Activated naive CD4-positive, alpha-beta T cell treated with anti-CD3 and anti-CD28 coated beads, Interleukin-2, amount 10 ng/mL, durations not matched to agents 7 days and 5 days (primary cell): ENCODE measurements around the gene CDC42BPA.
"Not testable (repeated sequence)": the region's sequence is repeated elsewhere in the genome, so short reads cannot be mapped to it uniquely, and the experiment has no call there.

ENCODE experiments used
- CTCF ChIA-PET: fragments of 350-600 bp; sonication (Branson Sonifier 250); formaldehyde crosslinking; loops from one replicate; lab custom pipeline; 2021; ENCODE audit warnings: antibody characterized with exemption; lab: Charles Lee
- DNase-seq: peaks from one replicate; pipeline ENCODE4 v3.0.0-alpha.2; 2020
- H3K27ac Mint-ChIP-seq: one replicate; pipeline ENCODE4 v1.8.0; 2021; ENCODE audit warnings: mild to moderate bottlenecking, moderate library complexity, mixed read lengths
- H3K27me3 Mint-ChIP-seq: one replicate; pipeline ENCODE4 v1.8.0; 2021; ENCODE audit warnings: mild to moderate bottlenecking, mixed read lengths
- H3K36me3 Mint-ChIP-seq: one replicate; pipeline ENCODE4 v1.8.0; 2021; ENCODE audit warnings: mixed read lengths
- H3K4me1 Mint-ChIP-seq: one replicate; pipeline ENCODE4 v1.8.0; 2021; ENCODE audit warnings: mixed read lengths
- H3K4me3 Mint-ChIP-seq: one replicate; pipeline ENCODE4 v1.8.0; 2021; ENCODE audit warnings: mild to moderate bottlenecking, moderate library complexity, mixed read lengths
- H3K9me3 Mint-ChIP-seq: one replicate; pipeline ENCODE4 v1.8.0; 2021; ENCODE audit warnings: mixed read lengths

The CDC42BPA gene

DNA sequence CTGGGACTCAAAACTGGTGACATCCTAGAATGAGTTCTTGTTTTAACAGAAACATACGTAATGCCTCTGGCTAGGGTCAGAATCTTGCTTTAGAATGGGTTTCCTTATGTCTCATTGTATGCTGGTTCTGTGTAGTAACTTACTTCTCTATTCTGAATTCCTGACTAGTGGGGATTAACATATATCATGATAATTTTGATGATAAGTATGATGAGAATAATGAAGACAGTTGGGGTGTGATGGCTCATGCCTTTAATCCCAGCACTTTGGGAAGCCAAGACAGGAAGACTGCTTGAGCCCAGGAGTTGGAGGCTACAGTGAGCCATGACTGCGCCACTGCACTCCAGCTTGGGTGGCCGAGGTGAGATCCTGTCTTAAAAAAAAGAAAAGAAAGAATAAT lies 31.7 kb upstream of the CDC42BPA start:
- Mint-ChIP-seq H3K36me3 (no peaks in the 10 kb centered on the region), H3K4me1 (no peaks in the 10 kb centered on the region), H3K4me3 (no peak overlapping the region), H3K27me3 (peaks cover 3% of the 10 kb centered on the region), H3K27ac (no peak overlapping the region), H3K9me3 (no peaks in the 10 kb centered on the region)
- CTCF ChIA-PET = no interaction called here
- DNase-seq = no peak

DNA sequence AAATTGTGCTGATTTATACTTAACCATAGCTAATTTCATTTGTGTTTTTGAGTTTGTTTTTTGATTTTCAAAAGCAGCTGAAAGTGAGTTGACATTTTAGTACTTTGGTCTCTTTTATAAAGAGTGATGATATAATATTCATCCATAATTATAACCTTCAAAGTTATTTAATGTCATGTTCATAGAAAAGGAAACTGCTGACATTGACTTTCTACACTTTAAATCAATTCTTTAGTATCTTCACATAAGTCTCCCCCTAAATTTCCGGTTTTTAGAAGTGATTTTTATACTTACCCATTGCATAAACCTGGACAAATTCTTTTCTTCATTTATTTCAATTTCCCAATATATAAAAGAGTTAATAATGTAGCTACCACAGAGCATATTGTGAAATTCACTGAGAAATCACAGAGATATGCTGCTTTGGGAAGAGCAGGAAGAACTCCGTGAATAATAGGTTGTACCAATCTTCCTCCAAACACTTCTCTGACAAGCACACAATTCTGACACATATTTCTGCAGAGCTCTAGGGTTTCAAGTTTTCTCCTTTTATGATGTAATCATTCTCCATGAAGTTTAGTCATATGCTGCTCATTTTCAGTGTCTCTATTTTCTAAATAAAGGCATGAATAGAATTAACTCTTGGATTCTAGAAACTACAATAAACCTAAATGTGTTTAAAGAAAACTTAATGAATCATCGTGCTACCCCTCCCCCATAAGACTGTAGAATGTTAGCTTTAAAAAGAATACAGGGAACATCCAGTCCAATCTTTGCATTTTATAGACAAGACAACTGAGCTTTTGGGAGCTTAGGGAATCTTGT lies 25.6 kb upstream of the CDC42BPA start:
- no peaks in the 10 kb centered on the region for H3K4me1 Mint-ChIP-seq
- H3K4me3 Mint-ChIP-seq = no peak overlapping the region
- no peaks in the 10 kb centered on the region for H3K36me3 Mint-ChIP-seq
- no peak overlapping the region for H3K27ac Mint-ChIP-seq
- H3K9me3 Mint-ChIP-seq = no peaks in the 10 kb centered on the region
- peaks cover 3% of the 10 kb centered on the region for H3K27me3 Mint-ChIP-seq
- CTCF ChIA-PET = interaction anchor here (1.1 kb wide), 1 partner anchor 610 kb away, joined by 3 read pairs; no protein-coding TSS in a partner anchor
- no peak for DNase-seq

DNA sequence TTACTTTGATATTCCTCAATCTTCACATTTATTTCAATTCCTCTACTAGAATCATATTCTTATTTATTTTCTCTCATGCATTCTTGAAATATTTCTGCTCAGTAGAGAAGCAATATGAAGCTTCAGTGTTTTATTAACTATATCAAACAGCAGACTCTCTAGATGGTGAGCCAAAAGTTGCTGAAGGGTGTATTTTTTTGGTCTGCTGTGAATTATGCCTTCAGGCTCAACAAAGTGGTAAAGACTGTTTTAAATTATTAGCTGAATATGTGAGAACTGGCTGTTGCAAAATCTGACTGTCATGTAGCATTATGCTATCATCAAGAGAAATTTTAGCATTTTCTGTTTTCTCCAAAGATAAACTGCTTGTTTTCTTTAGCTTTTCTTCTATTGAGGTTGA lies 24.9 kb upstream of the CDC42BPA start:
- Mint-ChIP-seq H3K9me3 (no peaks in the 10 kb centered on the region), H3K27me3 (peaks cover 3% of the 10 kb centered on the region), H3K36me3 (no peaks in the 10 kb centered on the region), H3K4me1 (no peaks in the 10 kb centered on the region), H3K4me3 (no peak overlapping the region), H3K27ac (no peak overlapping the region)
- CTCF ChIA-PET = interaction anchor here (1.1 kb wide), 1 partner anchor 611 kb away, joined by 3 read pairs; no protein-coding TSS in a partner anchor
- DNase-seq = no peak

DNA sequence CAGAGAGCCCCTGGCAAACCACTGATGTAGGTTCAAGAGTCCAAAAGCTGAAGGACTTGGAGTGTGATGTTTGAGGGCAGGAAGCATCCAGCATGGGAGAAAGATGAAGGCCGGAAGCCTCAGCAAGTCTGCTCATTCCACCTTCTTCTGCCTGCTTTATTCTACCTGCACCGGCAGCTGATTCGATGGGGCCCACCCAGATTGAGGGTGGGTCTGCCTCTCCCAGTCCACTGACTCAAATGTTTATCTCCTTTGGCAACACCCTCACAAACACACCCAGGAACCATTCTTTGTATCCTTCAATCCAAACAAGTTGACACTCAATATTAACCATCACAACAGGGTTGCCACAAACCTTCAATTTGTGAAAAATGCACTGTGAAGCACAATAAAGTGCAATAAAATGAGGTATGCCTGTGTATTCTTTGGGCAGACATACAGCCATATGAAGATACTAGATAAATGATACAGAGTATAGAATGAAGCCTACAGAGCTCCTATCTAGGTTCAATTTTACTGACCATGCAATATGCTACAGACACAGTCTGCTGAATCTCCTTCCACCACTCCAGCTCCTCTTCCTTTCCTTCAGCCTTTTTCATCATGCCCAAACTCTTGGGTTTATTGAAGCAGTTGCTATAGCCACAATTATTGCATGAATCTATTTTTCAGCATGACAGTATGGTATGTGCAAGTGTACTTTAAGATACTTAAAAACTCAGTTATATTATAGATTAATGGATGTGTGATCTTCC lies 24.0 kb upstream of the CDC42BPA start:
- H3K36me3 Mint-ChIP-seq = no peaks in the 10 kb centered on the region
- no peaks in the 10 kb centered on the region for H3K27me3 Mint-ChIP-seq
- H3K4me1 Mint-ChIP-seq = no peaks in the 10 kb centered on the region
- no peaks in the 10 kb centered on the region for H3K9me3 Mint-ChIP-seq
- no peak overlapping the region for H3K27ac Mint-ChIP-seq
- DNase-seq = no peak
- CTCF ChIA-PET = no interaction called here
- no peak overlapping the region for H3K4me3 Mint-ChIP-seq

DNA sequence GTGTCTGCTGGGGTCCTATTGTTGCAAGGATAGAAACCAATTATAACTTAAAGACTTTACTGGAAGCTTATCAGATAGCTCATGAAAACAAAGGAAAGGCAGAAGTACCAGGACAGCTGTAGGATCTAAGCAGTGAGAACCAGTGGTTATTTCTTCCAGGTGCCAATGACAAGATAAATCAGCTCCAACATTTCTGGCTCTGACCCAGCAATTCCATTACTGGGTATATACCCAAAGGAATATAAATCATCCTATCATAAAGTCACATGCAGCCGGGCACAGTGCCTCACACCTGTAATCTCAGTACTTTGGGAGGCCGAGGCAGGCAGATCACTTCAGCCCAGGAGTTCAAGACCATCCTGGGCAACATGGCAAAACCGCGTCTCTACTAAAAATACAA lies 17.8 kb upstream of the CDC42BPA start:
- DNase-seq, H3K4me1 Mint-ChIP-seq, H3K36me3 Mint-ChIP-seq, H3K27me3 Mint-ChIP-seq, H3K4me3 Mint-ChIP-seq, H3K27ac Mint-ChIP-seq, H3K9me3 Mint-ChIP-seq, CTCF ChIA-PET: not testable (repeated sequence)

DNA sequence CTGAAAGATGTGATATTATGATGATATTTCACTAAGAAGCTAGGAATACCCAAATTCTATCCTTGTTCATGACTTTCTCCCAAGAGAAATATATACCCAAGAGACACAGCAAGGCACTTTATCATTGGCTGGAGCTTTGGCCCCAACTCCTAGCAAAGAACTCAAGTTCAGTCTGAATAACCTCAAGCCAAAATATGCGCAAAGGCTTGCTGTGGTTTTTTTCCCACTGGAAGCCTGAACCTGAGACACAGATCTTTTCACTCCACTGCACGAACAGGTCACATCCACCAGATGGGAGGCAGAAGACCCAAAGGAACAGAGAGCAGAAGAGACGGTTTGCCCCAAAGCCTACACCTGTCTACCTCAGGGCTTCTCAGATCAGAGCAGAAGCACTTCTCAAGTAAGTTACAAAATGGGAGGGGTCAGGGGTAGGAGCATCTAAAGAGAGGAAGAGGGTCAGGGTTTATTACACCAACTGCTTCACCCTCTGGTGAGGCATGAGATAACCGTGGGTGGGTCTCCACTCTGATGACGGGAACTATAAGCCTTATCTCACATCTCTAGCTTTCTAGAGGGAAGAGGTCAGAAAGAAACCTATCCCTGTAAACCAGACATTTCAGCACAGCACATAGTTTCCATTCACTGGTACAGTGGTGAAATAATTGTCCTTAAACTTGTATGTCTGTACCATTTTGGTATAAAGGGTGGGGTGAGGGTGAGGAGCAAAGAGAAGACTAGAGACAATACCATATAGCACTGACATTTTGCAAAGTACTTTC lies 17.1 kb upstream of the CDC42BPA start:
- Mint-ChIP-seq H3K9me3 (peaks cover 6% of the 10 kb centered on the region), H3K27ac (no peak overlapping the region), H3K4me1 (no peaks in the 10 kb centered on the region), H3K36me3 (no peaks in the 10 kb centered on the region), H3K4me3 (no peak overlapping the region), H3K27me3 (peaks cover 6% of the 10 kb centered on the region)
- no peak for DNase-seq
- CTCF ChIA-PET = no interaction called here

DNA sequence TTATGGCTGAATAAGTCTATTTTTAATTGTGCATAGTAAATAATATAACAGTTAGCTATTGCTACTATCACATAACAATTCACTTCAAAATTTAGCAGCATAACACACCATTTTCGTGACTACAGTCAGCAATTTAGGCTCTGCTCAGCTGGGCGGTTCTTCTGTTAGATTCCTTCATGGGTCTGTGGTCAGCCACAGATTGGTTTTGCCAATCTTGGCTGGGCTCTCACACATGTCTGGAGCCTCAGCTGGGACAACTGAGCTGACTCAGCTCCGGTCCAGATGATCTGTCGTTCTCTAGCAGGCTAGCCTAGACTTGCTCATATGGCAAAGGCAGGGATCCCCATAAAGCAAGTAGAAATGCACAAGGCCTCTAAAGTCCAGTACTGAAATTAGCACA lies 15.1 kb upstream of the CDC42BPA start:
- no peak overlapping the region for H3K27ac Mint-ChIP-seq
- no peak for DNase-seq
- no peaks in the 10 kb centered on the region for H3K4me1 Mint-ChIP-seq

DNA sequence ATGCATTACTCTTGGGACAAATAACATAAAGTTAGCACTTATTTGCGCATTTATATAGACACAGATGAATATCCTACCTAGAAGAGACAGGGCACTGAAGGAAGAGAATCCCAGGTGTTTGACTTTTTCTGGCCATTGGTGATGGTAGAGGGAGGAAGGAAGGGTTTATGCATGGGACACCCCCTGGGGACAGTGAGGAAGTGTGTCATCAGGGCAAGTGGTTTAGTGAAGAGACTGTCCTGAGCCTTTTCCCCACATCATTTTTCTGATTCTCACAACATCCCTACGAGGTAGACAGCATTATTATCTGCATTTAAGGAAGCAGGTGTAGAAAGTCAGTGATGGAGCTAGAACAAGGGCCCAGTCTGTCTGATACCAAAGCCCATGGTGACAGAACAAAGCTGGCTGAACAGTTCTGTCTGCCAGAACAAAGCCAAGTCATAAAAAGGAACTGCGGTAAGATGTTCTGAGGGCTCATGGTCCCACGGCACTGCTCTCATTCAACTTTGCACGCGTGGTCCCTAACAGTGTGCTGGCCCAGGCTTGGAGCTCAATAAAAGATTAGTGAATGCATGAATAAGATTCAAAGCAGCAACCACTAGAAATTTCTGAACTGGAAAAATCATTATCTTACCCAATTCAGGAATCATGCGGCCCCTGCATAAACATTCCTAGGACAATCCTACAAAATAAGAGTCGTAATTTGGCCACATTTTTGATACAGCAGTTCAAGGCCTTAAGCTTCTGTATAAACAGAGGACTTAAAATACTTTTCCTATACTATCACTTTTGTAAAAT lies 12.2 kb upstream of the CDC42BPA start:
- CTCF ChIA-PET = interaction anchor here (1.4 kb wide), 1 partner anchor 9 kb away, joined by 4 read pairs; no protein-coding TSS in a partner anchor
- Mint-ChIP-seq H3K4me3 (no peak overlapping the region), H3K9me3 (peaks cover 6% of the 10 kb centered on the region), H3K27me3 (peaks cover 6% of the 10 kb centered on the region), H3K27ac (no peak overlapping the region), H3K36me3 (no peaks in the 10 kb centered on the region), H3K4me1 (no peaks in the 10 kb centered on the region)
- no peak for DNase-seq

More for the DNA sequence above, 15.1 kb upstream of the CDC42BPA start:
- H3K9me3 Mint-ChIP-seq = peaks cover 6% of the 10 kb centered on the region
- H3K27me3 Mint-ChIP-seq = peaks cover 6% of the 10 kb centered on the region
- H3K4me3 Mint-ChIP-seq = no peak overlapping the region
- CTCF ChIA-PET = no interaction called here
- H3K36me3 Mint-ChIP-seq = no peaks in the 10 kb centered on the region

DNA sequence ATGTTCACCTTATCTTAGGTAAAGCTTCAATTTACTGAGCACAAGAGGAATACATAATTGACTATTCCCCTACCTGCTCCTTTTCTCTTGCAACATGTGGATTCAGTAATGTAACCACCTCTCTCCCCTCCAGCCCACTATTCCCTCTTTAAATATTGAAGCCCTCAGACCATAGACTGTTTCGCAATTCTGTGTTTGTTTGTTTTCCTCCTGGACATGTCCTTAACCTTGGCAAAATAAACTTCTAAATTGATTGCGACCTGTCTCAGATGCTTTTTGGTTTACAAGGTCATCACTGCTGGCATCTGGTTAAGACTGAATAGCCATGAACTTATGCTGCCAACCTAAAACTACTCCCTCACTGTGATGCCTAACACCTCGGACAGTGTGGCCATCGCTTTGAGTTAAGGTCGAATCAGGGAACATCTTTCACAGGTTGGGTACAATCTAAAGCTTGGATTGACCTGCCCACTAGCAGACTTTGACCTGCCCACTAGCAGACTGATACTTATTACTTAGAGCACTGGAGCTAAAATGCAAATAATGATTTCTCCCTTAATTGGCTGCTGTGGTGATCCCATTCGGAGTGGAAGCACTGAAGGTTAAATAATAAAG lies 10.2 kb upstream of the CDC42BPA start:
- peaks cover 3% of the 10 kb centered on the region for H3K27me3 Mint-ChIP-seq
- CTCF ChIA-PET = no interaction called here
- no peak for DNase-seq
- peaks cover 3% of the 10 kb centered on the region for H3K9me3 Mint-ChIP-seq
- no peak overlapping the region for H3K4me3 Mint-ChIP-seq
- no peaks in the 10 kb centered on the region for H3K4me1 Mint-ChIP-seq
- no peak overlapping the region for H3K27ac Mint-ChIP-seq
- H3K36me3 Mint-ChIP-seq = no peaks in the 10 kb centered on the region

DNA sequence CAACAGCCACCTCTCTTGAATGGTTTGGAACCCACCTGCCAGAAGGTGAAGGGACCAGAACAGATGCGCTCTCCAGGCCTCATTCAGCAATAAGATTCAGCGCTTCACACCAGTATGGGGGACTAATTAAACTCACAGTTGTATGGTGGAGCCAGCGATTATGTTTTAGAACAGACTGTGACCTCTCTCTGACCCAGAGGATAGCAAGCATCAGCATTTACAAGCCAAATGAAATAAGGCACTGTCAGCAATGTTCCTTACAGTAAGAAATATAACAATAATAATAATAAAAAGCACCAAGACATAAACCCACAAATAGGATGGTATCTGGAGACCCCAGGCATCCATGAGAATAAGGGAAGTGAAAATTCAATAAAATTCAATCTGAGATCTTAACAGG lies 6.9 kb upstream of the CDC42BPA start:
- no peaks in the 10 kb centered on the region for H3K36me3 Mint-ChIP-seq
- peaks cover 9% of the 10 kb centered on the region for H3K4me1 Mint-ChIP-seq
- no peaks in the 10 kb centered on the region for H3K9me3 Mint-ChIP-seq
- CTCF ChIA-PET = no interaction called here
- no peak for DNase-seq
- no peak overlapping the region for H3K4me3 Mint-ChIP-seq
- H3K27ac Mint-ChIP-seq = no peak overlapping the region
- peaks cover 23% of the 10 kb centered on the region for H3K27me3 Mint-ChIP-seq

DNA sequence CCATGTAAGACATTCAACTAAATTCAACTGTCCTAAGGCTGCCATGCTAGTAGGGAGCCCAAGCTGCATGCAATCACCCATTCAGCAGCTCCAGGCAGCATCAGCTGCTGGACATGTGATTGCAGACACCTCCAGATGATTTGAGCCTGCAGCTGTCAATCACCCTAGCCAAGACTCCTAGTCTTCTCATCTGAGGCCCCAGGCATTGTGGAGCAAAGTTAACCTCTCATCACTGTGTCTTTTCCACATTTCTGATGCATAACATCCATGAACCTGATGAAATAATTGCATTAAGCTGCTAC lies 5.6 kb upstream of the CDC42BPA start:
- peaks cover 33% of the 10 kb centered on the region for H3K27me3 Mint-ChIP-seq
- H3K36me3 Mint-ChIP-seq = no peaks in the 10 kb centered on the region
- CTCF ChIA-PET = no interaction called here
- H3K4me1 Mint-ChIP-seq = peaks cover 12% of the 10 kb centered on the region
- H3K27ac Mint-ChIP-seq = no peak overlapping the region
- H3K4me3 Mint-ChIP-seq = no peak overlapping the region
- no peak for DNase-seq
- H3K9me3 Mint-ChIP-seq = no peaks in the 10 kb centered on the region

DNA sequence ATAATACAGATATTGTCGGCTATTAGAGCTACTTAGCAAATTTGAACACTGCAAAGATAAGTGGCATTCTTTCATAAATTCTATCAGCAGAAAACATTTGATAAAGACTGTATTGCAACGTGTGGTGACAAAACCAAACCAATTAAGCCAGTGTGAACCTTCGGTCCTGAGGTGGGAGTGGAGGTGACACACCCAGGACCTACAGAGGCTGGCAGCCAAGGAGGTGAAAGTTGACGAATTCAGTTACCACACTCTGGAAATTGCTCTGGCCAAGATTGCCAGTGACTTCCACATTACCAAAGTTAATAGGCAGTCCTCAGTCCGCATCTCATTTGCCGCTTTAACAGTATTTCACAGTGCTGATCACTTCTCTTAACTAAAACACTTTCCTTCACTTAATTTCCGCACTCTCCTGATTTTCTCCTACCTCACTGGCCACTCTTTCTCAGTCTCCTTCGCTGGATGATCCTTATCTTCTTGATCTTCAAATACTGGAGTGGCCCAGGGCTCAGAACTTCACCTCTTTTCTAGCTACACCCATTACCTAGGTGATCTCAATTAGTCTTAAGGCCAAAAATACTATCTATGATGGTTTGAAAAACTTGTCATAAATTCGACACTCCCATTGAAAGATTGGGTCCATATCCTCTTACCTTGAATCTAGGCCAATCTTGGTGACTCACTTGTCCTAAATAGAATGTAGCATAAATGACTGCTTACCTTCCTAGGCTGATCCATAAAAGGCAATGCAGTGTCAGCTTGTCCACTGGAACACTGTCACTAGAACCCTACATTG lies 5.1 kb upstream of the CDC42BPA start:
- Mint-ChIP-seq H3K27ac (no peak overlapping the region), H3K4me1 (peaks cover 13% of the 10 kb centered on the region)

DNA sequence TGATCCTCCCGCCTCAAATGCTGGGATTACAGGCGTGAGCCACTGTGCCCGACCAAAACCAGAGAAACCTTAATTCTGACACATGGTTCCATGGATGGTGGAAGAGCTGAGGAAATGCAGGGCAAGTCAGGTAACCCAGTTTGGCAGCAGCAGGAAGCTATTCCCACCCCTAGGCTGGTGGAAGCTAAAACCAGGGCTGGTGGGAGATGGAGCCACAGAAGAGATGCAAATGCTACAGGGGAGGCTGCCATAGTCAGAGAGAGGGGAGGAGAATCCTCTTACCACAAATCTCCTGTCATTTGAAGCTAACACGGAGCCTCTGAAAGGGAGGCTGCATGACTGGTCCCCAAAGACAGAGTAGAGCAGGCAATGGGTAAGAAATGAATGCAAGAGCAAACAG lies 4.1 kb upstream of the CDC42BPA start:
- peaks cover 16% of the 10 kb centered on the region for H3K4me1 Mint-ChIP-seq
- H3K36me3 Mint-ChIP-seq = no peaks in the 10 kb centered on the region
- H3K9me3 Mint-ChIP-seq = no peaks in the 10 kb centered on the region
- no peak for DNase-seq
- H3K4me3 Mint-ChIP-seq = no peak overlapping the region
- H3K27ac Mint-ChIP-seq = no peak overlapping the region
- CTCF ChIA-PET = no interaction called here
- H3K27me3 Mint-ChIP-seq = peaks cover 48% of the 10 kb centered on the region

More for the DNA sequence above, 5.1 kb upstream of the CDC42BPA start:
- Mint-ChIP-seq H3K4me3 (no peak overlapping the region), H3K36me3 (no peaks in the 10 kb centered on the region), H3K9me3 (no peaks in the 10 kb centered on the region), H3K27me3 (peaks cover 38% of the 10 kb centered on the region)
- no peak for DNase-seq
- CTCF ChIA-PET = no interaction called here
